Amygdala (tissue), 56 donors: ENCODE measurements around the gene SEMA4D.

Source experiments
- DNase-seq, 56 donors: peaks; one replicate each; lab custom pipeline; 2025; lab: John Stamatoyannopoulos, UW

Gene SEMA4D

GRCh38 chr9:89400403-89401116 is 97.4 kb downstream of the SEMA4D start:
- DNase-seq = no peak

GRCh38 chr9:89398621-89399020 is 99.3 kb downstream of the SEMA4D start:
- DNase-seq = no peak

- no peak for DNase-seq
These were observed 100.4 kb downstream of the SEMA4D start for GRCh38 chr9:89397471-89397870.

- no peak for DNase-seq
These were observed 101.8 kb downstream of the SEMA4D start for GRCh38 chr9:89395931-89396710.

GRCh38 chr9:89394412-89394811 is 103.5 kb downstream of the SEMA4D start:
- no peak for DNase-seq

- no peak for DNase-seq
These were observed 106.3 kb downstream of the SEMA4D start for GRCh38 chr9:89391585-89391984.

GRCh38 chr9:89390578-89391116 is 107.3 kb downstream of the SEMA4D start:
- no peak for DNase-seq

GRCh38 chr9:89390068-89390555 is 107.8 kb downstream of the SEMA4D start:
- no peak for DNase-seq

GRCh38 chr9:89388868-89389177 is 109.1 kb downstream of the SEMA4D start:
- no peak for DNase-seq

GRCh38 chr9:89388084-89388867 is 109.6 kb downstream of the SEMA4D start:
- DNase-seq = peak in 4 of 56 donors; percentile 23 to 33 (median 28)

GRCh38 chr9:89387197-89387849 is 110.6 kb downstream of the SEMA4D start:
- no peak for DNase-seq

GRCh38 chr9:89386797-89387196 is 111.1 kb downstream of the SEMA4D start:
- peak in 1 of 56 donors; percentile 29 for DNase-seq

GRCh38 chr9:89386206-89386605 is 111.7 kb downstream of the SEMA4D start:
- DNase-seq = no peak

GRCh38 chr9:89384783-89385182 is 113.1 kb downstream of the SEMA4D start:
- DNase-seq = no peak

- DNase-seq = peak in 1 of 56 donors; percentile 23
These were observed 114.1 kb downstream of the SEMA4D start for GRCh38 chr9:89383721-89384300.

GRCh38 chr9:89383030-89383720 is 114.7 kb downstream of the SEMA4D start:
- no peak for DNase-seq

GRCh38 chr9:89382026-89382986 is 115.6 kb downstream of the SEMA4D start:
- no peak for DNase-seq

GRCh38 chr9:89381308-89381609 is 116.7 kb downstream of the SEMA4D start:
- DNase-seq = no peak
